Thymus (tissue), 11 donors: ENCODE measurements around the gene POMT1. TPM values are rescaled to one million over a fixed set of nuclear protein-coding genes. Genes with fewer than 3 reads are reported as not detected.

Source experiments
- DNase-seq, 9 donors: peaks; one replicate each; pipeline ENCODE4 v3.0.0-alpha.2; 2013; ENCODE audit warnings: low spot score in 9 of 9, low read depth in 6 of 9, missing footprints in 1 of 9
- H3K27ac ChIP-seq, 2 donors: one replicate each; pipeline ENCODE4 v1.5.1; 2013; ENCODE audit warnings: control low read depth in 1 of 2, low read depth in 1 of 2, low read length in 1 of 2, mild to moderate bottlenecking in 1 of 2, moderate library complexity in 1 of 2
- H3K27me3 ChIP-seq, 2 donors: one replicate each; pipeline ENCODE4 v1.5.1; 2013; ENCODE audit warnings: low read length in 1 of 2; ENCODE audit not compliant: control insufficient read depth in 2 of 2, insufficient read depth in 1 of 2
- H3K36me3 ChIP-seq, 2 donors: one replicate each; pipeline ENCODE4 v1.5.1; 2013; ENCODE audit warnings: low read length in 1 of 2, mild to moderate bottlenecking in 1 of 2, moderate library complexity in 1 of 2; ENCODE audit not compliant: control insufficient read depth in 2 of 2, insufficient read depth in 2 of 2
- H3K4me1 ChIP-seq, 2 donors: one replicate each; pipeline ENCODE4 v1.5.1; 2013; ENCODE audit warnings: low read length in 2 of 2; ENCODE audit not compliant: control insufficient read depth in 2 of 2, insufficient read depth in 2 of 2
- H3K4me3 ChIP-seq, 2 donors: one replicate each; pipeline ENCODE4 v1.5.1; 2013; ENCODE audit warnings: low read length in 2 of 2, control low read depth in 1 of 2, mild to moderate bottlenecking in 1 of 2
- H3K9me3 ChIP-seq, 2 donors: one replicate each; pipeline ENCODE4 v1.5.1; 2013; ENCODE audit warnings: low read length in 1 of 2, mild to moderate bottlenecking in 1 of 2; ENCODE audit not compliant: control insufficient read depth in 2 of 2, insufficient read depth in 1 of 2
- WGBS: extraction: QIAGEN DNeasy Blood & Tissue Kit; methylation state at CpG from one replicate; pipeline ENCODE4 v1.1.7; 2013; 5-methylcytosine and 5-hydroxymethylcytosine counted together
- polyA plus RNA-seq: library from polyadenylated mRNA; stranded (reverse); fragments of 200-250 nt; gene quantifications from one replicate; pipeline ENCODE4 v1.2.3, GENCODE V29; 2013
- total RNA-seq: library from RNA; stranded (reverse); fragments of 120-200 nt; gene quantifications from one replicate; pipeline ENCODE4 v1.2.4, GENCODE V29; 2013
- donor health status: healthy.

The POMT1 gene
- total and polyA plus RNA-seq, 2 donors = 16.8 to 51.9 TPM

- 93% methylated on average over 14 of the region's 14 CpGs for WGBS
- H3K27ac ChIP-seq = no peak overlapping the region
- H3K27me3 ChIP-seq = no peaks in the 10 kb centered on the region
- peaks cover 0 to 2% of the 10 kb centered on the region in 2 donors for H3K9me3 ChIP-seq
- H3K36me3 ChIP-seq = peaks cover 98 to 100% of the 10 kb centered on the region in 2 donors
- no peak overlapping the region for H3K4me3 ChIP-seq
- DNase-seq = no peak
- no peaks in the 10 kb centered on the region for H3K4me1 ChIP-seq
Observed at GRCh38 chr9:131487621-131488031, 15.1 kb upstream of the POMT1 start.

- 84% methylated on average over 8 of the region's 8 CpGs for WGBS
- Histone ChIP-seq H3K9me3 (peaks cover 0 to 2% of the 10 kb centered on the region in 2 donors), H3K36me3 (peaks cover 98 to 99% of the 10 kb centered on the region in 2 donors), H3K4me1 (no peaks in the 10 kb centered on the region), H3K27me3 (no peaks in the 10 kb centered on the region), H3K4me3 (no peak overlapping the region), H3K27ac (no peak overlapping the region)
- no peak for DNase-seq
Observed at GRCh38 chr9:131490514-131490913, 12.2 kb upstream of the POMT1 start.

DNA sequence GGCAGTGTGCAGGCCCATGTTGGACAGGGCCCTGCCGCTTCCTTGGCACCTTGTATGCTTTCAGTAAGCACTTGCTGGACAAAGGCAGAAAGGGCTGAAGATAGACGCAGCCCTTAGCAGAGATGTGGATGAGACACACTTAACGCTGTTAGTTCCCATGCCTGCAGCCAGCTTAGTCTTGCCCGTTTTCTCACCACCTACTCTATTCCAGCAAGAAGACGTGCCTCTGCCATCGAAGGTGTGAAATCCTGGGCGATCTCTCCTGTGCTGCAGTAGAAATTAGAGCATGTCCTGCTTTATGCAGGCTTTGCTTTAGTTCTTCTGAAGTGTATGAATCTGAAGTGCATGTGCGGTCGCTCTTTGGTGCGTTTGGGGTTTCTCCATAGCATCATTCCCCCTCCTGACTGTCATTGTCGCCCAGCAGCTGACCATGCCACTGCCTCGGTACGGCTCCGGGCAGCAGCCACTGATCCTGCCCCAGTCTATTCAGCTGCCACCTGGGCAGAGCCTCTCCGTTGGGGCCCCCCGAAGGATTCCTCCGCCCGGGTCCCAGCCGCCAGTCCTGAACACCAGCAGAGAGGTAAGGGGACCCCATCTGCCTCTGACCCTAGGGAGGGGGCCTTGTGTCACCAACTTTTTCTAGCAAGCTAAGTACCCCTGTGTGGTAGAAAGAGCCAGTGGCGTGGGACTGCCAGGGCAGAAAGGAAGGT is 11.6 kb upstream of the POMT1 start:
- Histone ChIP-seq H3K9me3 (peaks cover 0 to 2% of the 10 kb centered on the region in 2 donors), H3K27me3 (no peaks in the 10 kb centered on the region), H3K4me3 (no peak overlapping the region), H3K27ac (no peak overlapping the region), H3K4me1 (no peaks in the 10 kb centered on the region), H3K36me3 (peaks cover 98 to 99% of the 10 kb centered on the region in 2 donors)
- WGBS = 98% methylated on average over 20 of the region's 20 CpGs
- DNase-seq = no peak

GRCh38 chr9:131492070-131492469 is 10.6 kb upstream of the POMT1 start:
- peaks cover 0 to 2% of the 10 kb centered on the region in 2 donors for H3K9me3 ChIP-seq
- H3K4me3 ChIP-seq = no peak overlapping the region
- H3K4me1 ChIP-seq = no peaks in the 10 kb centered on the region
- 90% methylated on average over 6 of the region's 6 CpGs for WGBS
- H3K27me3 ChIP-seq = no peaks in the 10 kb centered on the region
- H3K36me3 ChIP-seq = peaks cover 98 to 99% of the 10 kb centered on the region in 2 donors
- DNase-seq = no peak
- no peak overlapping the region for H3K27ac ChIP-seq

DNA sequence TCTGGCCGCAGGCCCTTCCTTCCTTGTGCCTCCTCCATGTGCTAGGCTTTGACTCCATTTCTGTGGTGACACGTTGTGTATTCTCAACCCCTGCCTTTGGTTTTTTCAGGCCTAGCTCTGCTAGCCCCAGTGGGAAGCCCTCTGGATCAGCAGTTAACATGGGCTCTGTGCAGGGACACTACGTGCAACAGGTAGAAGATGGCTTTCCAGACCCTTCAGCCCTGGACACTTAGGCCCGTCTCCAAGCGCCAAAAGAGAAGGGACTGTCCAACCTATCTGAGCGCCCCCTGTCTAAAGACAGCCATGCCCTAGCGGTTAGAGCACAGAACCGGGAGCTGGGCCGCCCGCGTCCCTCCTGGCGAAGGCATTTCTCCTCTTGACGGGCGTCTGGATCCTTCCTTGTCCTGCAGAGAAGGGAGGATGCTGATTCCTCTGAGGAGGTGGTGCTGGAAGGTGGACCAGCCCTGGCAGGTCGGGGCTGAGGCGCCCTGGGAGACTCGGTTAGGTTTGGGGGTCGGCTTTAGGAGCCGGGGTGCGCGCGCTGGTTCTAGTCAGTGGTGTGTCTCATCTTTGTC is 8.3 kb upstream of the POMT1 start:
- peaks cover 3 to 4% of the 10 kb centered on the region in 2 donors for H3K4me1 ChIP-seq
- WGBS = 97% methylated on average over 22 of the region's 22 CpGs
- no peak for DNase-seq
- H3K36me3 ChIP-seq = peaks cover 97 to 98% of the 10 kb centered on the region in 2 donors
- peaks cover 0 to 2% of the 10 kb centered on the region in 2 donors for H3K9me3 ChIP-seq
- no peak overlapping the region for H3K27ac ChIP-seq
- no peaks in the 10 kb centered on the region for H3K27me3 ChIP-seq
- no peak overlapping the region for H3K4me3 ChIP-seq

- peaks cover 14 to 17% of the 10 kb centered on the region in 2 donors for H3K4me1 ChIP-seq
- peaks cover 87 to 93% of the 10 kb centered on the region in 2 donors for H3K36me3 ChIP-seq
- no peak for DNase-seq
- WGBS = 92% methylated on average over 22 of the region's 22 CpGs
- H3K9me3 ChIP-seq = no peaks in the 10 kb centered on the region
- H3K27ac ChIP-seq = no peak overlapping the region
- H3K4me3 ChIP-seq = no peak overlapping the region
- H3K27me3 ChIP-seq = no peaks in the 10 kb centered on the region
Observed at GRCh38 chr9:131495785-131496184, 6.9 kb upstream of the POMT1 start.

GRCh38 chr9:131496844-131497405 is 5.8 kb upstream of the POMT1 start:
- peaks cover 16 to 28% of the 10 kb centered on the region in 2 donors for H3K4me1 ChIP-seq
- peaks cover 0 to 3% of the 10 kb centered on the region in 2 donors for H3K9me3 ChIP-seq
- H3K27ac ChIP-seq = no peak overlapping the region
- 96% methylated on average over 10 of the region's 10 CpGs for WGBS
- no peak overlapping the region for H3K4me3 ChIP-seq
- H3K36me3 ChIP-seq = peaks cover 75 to 84% of the 10 kb centered on the region in 2 donors
- H3K27me3 ChIP-seq = no peaks in the 10 kb centered on the region
- DNase-seq = no peak

GRCh38 chr9:131499254-131499767 is 3.4 kb upstream of the POMT1 start:
- Histone ChIP-seq H3K4me3 (no peak overlapping the region), H3K36me3 (peaks cover 51 to 60% of the 10 kb centered on the region in 2 donors), H3K27me3 (peaks cover 0 to 9% of the 10 kb centered on the region in 2 donors), H3K27ac (no peak overlapping the region), H3K9me3 (peaks cover 0 to 9% of the 10 kb centered on the region in 2 donors), H3K4me1 (peaks cover 25 to 47% of the 10 kb centered on the region in 2 donors)
- WGBS = 96% methylated on average over 7 of the region's 7 CpGs
- no peak for DNase-seq

DNA sequence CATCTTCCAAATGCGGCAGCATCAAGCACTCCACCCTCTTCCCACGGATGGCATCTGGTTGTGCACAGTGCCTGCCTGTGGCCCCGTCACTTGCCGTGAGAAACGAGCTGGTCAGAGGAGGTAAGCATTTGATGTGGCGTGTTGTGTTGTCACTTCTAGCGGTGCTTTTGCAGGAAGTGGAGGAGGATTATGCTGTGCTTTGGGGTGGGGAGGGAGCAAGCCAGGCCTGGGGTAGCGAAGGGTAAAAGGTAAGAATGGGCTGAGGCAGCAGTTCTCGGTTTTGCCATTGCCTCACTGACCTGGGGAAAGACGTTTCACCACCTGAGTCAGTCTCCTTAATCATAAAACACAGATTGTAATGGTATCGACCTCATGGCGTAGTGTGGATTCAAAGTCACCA is 2.3 kb upstream of the POMT1 start:
- 27% methylated on average over 12 of the region's 12 CpGs for WGBS
- Histone ChIP-seq H3K9me3 (peaks cover 0 to 9% of the 10 kb centered on the region in 2 donors), H3K27ac (peak overlapping the region; percentile 66 to 82), H3K4me3 (no peak overlapping the region), H3K27me3 (peaks cover 0 to 9% of the 10 kb centered on the region in 2 donors), H3K36me3 (peaks cover 41 to 49% of the 10 kb centered on the region in 2 donors), H3K4me1 (peaks cover 26 to 48% of the 10 kb centered on the region in 2 donors)
- DNase-seq = peak in 8 of 9 donors; percentile 23 to 78 (median 46)
